GM12874 (cell line): ENCODE data around the gene SBF2.

Experiments
- CTCF ChIP-seq: IDR thresholded peaks from 2 replicates; pipeline ENCODE4 v1.5.1; 2011; ENCODE audit warnings: low read depth, mild to moderate bottlenecking, control low read depth, low read length, moderate library complexity; ENCODE audit not compliant: insufficient read depth

Gene SBF2

DNA sequence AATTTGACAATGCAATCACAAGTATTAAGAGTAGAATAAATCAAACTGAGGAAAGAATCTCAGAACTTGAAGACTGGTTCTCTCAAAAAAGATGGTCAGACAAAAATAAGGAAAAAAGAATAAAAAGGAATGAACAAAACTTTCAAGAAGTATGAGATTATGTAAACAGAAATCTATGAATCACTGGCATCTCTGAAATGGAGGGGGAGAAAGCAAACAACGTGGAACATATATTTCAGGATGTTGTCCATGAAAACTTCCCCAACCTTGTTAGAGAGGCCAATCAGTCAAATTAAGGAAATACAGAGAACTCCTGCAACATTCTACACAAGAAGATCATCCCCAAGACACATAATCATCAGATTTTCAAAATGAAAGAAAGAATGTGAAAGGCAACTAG, 235.7 kb downstream of the SBF2 start:
- TF ChIP-seq CTCF, result no peak

DNA sequence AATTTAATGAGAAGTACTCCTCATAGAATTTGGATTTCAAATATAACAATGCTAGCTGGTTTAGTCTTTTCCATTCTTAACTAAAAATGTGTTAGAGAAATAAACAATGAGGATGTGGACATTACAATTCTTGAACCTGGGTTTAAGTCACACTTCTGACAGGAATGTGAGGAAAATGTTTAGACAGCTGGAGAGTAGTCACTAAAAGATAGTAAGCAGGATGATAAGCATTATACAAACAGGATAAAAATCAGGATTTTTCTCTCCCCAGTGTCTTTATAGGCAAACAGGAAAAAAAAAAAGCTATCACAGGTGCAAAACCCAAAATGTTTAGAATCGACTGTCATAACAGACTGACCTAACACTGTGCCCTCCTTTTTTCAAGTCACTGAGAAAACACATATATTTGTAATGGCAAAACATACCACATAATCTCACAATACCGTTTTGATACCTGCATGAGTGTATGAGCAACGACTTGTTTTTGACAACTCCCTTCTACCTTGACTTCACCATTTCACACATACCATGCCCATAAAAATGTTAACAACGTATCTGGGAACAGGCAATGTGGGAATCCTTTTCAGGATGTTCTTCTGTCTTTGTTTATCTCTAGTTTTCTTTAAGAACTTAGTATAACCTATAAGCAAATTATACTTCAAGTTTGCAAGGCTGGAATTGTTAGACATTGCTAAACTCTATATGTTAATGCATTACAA, 242.0 kb downstream of the SBF2 start:
- TF ChIP-seq CTCF, result no peak

DNA sequence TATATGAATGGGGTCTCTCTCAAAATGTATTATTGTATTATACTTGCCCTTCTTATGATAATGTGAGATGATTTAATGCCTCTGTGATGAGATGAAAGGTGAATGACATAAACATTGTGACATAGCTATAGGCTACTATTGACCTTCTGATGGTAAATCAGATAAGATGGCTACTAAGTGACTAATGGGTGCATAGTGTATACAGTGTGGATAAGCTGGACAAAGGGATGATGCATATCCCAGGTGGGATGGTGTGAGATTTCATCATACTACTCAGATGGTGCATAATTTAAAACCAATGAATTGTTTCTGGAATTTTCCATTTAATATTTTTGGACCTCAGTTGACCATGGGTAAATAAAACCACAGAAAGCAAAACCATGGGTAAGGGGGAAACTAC, 243.5 kb downstream of the SBF2 start:
- TF ChIP-seq CTCF, result no peak

DNA sequence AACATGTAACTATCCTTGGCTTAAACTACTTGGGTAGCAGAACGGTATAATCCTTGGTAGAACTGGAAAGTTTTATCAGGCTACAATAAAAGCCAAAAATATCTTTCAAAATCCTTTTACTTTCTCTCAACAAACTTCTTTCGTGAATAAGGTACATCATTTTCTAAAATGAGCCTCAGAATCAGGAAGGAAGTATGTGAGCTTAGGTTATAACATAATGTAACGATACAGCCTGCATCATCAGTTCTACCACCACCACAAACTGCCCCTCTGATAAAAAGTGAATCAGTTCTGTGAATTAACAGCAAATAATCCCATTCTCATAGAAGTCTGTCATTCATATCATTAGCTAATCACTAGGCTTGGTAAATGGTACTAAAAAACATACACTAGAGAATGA, 244.3 kb downstream of the SBF2 start:
- no peak for TF ChIP-seq CTCF

DNA sequence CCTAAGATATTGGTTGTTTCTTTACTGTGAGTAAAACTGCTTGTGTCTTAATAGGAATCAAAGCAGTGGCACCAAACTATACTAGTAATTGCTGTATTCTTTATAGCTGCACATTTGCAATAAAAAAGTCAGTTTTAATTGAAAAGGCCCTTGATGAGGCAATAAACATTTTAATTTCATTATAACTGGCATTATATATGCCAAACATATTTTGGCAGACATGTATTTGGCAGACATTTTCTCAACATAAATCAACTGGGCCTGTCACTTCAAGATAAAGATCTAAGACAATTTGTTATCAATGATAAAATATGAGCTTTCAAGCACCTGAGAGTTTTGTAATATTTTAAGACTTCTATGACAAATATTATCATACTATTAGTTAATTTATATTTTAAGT, 245.7 kb downstream of the SBF2 start:
- TF ChIP-seq CTCF, result no peak

DNA sequence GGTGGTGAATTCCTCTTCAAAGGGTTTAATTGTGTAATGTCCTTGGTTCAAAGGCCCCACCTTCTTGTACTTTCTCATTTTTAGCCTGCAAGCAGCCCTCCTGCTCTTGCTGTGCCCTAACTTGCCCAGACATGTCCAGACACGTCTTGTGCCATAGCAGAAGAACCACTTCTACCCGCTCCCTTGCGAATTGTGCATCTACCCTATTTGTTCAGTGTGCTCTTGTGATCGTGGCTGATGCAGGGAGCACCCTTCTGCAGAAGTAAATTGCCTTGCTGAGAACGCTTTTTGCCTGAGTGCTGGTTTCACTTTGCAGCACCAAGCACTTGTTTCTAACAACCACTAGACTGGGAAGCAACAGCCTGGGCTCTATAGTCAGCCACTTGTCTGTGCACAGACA, 249.4 kb downstream of the SBF2 start:
- no peak for TF ChIP-seq CTCF

- TF ChIP-seq CTCF, result no peak
These were observed 251.3 kb downstream of the SBF2 start for GRCh38 chr11:10042699-10043098.
